GM19239 (cell line): Measurements from ENCODE around the gene NTM.

ENCODE experiments used
- DNase-seq: peaks from one replicate; pipeline ENCODE4 v3.0.0; 2011; ENCODE audit warnings: low spot score; ENCODE audit not compliant: insufficient read length
- FAIRE-seq: peaks from 2 replicates; lab custom pipeline; 2011; peaks lifted over from hg19 to GRCh38; lab: Jason Lieb, UNC

NTM gene

DNA sequence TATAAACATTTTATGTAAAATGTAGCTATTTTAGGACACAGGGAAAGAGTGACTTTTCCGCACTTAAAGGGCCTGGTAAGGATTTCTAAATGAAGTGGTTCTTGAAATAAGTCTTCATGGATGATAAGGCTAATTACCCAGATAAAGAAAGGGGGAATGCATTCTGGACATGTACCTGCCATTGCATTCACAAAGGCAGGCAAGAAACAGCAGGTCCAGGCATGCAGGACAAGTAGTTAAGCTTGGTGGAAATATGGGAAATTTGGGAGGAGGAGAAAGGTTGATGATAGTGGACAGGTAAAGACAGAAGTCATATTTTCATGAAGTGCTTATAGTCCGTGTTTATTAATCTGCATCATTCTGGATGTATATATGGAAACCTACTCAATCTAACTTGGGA, 621.2 kb downstream of the NTM start:
- FAIRE-seq (no peak), DNase-seq (no peak)

DNA sequence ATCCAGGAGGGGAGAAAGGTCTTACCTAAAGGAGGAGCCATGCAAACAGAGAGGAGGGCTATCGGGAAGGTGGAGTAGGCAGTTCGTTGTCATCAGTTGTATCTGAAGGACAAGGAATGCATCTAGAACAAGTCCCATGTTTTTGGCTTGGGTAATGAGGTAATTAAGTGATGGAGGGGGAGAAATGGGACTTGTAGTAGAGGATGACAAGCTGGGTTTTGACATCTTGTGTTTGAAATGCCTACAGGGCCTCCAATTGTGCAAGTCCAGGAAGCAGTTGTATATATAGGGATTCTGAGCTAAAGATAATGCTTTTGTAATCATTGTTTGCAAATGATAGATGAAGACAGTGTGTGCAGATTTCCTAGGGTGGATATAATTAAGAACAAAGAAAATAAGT, 622.8 kb downstream of the NTM start:
- no peak for DNase-seq
- FAIRE-seq = no peak

DNA sequence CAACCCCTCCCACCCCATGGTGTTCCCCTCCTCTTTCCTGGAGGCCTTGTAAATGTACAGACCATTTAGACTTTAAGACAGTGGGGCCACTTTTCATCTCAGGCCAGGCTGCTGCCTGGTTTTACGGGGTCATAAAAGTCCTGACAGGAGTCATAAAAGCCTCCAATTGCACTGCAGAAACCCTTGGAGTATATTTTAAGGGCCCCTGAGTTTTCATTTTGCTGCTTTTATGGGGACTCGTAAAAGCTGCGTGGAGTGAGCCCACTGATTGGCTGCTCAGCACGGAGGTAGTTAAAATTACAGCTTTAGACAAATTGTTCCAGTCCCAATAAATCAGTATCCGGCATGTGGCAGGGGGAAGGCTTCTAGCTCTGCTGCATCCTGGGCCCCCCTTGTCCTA, 627.6 kb downstream of the NTM start:
- no peak for FAIRE-seq
- DNase-seq = no peak

DNA sequence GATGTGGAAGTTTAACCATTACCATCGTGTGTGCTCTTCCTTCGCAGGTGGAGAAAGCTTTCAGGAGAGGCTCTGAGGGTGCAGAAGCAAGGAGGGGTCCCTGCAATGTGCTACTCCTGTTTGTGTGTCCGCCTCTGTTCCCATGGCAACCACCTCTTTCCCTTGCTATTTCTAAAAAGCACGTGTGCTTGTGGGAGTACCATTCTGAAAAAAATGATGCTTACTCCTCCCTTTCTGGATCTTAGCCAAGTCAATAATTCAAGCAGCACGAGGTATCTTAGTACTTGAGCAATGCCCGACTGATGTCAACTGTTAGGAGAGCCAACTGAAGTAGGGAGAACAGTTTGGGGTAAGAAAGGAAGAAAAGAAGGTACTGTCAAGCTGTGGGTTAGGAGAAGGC, 628.7 kb downstream of the NTM start:
- no peak for FAIRE-seq
- DNase-seq = no peak

DNA sequence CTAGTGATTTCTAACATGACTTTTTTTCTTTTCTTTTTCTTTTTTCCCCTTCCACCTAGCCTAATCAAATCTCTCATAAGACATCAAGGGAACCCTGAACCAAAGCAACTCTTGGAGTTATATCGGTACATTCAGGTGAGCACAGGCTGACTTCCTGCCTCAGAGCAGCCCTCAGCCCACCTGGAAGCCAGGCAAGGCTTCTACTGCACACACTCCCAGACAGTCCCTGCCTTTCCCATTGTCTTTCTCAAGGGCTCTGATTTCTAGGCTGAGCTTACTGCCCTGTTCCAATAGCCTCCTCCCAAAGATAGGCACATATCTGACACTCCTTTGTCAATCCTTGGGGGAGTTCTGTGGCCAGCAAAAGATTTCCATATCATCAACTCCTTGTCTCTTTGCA, 629.5 kb downstream of the NTM start:
- FAIRE-seq (no peak), DNase-seq (no peak)

DNA sequence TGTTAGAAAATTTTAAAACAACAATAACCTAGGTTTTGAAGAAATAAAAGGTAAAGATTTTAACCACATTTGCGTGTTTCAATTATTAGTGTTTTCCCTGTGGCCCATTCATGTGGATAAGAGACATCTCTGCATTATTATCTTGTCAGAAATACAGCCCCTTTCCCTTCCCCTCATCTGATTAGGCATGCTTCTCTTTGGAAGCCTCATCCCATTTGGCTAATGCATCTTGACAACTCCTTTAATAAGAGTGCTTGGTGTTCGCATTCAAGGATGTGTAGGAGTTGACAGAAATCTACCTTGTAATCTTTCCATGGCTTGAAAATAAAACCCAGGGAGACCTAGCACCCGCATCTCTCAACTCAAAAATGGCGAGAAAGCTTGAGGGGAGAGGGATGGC, 635.5 kb downstream of the NTM start:
- DNase-seq = no peak
- no peak for FAIRE-seq

DNA sequence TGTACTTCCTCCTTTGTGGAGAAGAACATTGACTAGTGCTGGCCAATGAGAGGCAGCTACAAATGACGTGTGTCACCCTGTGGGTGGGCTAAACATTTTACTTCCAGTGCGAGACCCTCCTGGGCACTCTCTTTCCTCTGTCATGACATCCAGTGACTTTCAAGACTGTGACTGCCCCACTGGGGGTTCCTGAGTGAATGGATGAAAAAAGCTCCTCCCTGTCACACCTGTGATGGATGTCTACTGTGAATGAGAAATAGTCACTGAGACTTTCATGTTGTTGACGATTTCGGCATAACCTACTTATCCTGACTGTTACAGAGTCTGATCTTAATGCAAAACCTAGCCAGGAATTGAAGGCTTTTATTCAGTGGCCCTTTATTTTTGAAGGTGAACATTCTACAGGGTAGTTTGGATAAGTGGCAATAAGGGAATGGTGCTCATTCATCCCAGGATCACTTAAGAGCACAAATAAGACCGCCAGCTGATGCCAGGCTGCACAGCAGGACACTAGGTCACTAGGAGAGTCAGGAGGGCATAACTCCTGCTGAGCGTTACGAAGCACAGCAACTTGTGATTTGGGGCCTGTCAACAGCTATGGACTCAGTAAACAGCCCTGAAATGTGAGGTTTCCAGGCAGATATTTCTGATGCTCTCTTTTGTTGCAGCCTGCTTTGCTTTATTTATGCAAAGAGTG, 636.6 kb downstream of the NTM start:
- DNase-seq (no peak), FAIRE-seq (no peak)

DNA sequence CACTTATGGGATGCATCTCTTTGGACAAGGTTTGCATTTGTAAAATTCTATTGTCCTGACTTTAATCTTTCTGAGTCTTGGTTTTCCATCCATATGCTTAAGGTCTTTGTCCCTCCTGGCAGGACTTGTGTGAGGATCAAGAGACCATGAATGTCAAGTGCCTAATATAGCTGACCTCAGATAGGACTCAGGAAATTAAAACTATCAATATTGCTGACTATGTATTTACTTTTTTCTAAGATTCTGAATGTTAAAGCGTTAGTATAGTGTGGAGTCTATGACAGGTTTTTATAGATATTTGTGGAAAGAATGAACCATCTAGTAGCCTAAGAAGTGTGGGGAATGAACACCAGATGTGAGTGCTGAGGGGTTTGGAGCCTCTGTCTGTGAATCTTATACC, 637.8 kb downstream of the NTM start:
- DNase-seq (no peak), FAIRE-seq (no peak)

DNA sequence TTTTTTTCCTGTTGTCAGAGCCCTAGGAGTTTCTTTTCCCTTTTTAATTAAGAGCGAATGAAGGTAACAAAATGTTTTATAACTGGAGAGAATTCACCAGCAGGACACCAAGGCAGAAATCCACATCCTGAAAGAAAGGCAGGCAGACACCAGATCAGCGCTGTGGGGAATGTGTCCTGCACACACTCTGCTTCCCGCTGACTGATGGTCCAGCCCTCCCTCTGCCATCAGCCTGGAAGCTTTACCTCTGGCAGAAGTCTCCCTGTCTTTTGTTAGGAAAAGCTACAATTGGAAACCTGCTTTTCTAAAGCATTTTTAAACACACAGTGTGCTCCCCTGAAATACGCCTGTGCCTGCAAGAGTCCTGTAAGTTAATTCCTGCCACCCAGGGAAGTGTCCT, 638.5 kb downstream of the NTM start:
- no peak for DNase-seq
- no peak for FAIRE-seq

DNA sequence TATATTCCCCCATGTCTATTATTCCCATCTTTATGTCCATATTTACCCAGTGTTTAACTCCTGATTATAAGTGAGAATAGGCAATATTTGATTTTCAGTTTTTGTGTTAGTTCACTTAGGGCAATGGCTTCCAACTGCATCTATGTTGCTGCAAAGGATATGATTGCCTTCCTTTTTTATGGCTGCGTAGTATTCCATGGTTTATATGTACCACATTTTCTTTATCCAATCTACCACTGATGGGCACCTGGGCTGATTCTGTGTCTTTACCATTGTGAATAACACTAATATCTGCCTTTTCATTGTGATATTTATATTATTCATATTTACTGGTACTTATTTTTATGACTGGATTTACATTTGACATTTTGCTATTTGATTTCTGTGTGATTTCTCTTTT, 649.6 kb downstream of the NTM start:
- no peak for FAIRE-seq

DNA sequence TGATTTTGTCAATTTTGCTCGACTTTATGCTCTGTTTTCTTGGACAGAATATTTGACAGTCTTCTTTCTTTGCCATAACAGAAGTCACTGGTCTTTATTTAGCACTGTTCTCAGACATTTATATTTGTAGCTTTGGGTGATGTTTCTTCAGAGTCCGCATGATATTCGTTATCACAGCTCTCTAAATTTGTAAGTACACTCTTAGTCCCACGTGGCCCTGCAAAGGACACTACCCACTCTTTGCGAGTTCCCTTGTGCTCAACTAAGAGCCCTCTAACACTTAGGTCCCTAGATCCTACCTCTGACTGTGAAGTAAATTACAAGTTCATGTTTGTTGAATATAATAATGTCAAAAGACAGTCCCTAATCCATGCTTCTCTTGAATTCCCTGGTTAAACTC, 651.9 kb downstream of the NTM start:
- no peak for DNase-seq
- no peak for FAIRE-seq

More for the DNA sequence above, 649.6 kb downstream of the NTM start:
- no peak for DNase-seq

DNA sequence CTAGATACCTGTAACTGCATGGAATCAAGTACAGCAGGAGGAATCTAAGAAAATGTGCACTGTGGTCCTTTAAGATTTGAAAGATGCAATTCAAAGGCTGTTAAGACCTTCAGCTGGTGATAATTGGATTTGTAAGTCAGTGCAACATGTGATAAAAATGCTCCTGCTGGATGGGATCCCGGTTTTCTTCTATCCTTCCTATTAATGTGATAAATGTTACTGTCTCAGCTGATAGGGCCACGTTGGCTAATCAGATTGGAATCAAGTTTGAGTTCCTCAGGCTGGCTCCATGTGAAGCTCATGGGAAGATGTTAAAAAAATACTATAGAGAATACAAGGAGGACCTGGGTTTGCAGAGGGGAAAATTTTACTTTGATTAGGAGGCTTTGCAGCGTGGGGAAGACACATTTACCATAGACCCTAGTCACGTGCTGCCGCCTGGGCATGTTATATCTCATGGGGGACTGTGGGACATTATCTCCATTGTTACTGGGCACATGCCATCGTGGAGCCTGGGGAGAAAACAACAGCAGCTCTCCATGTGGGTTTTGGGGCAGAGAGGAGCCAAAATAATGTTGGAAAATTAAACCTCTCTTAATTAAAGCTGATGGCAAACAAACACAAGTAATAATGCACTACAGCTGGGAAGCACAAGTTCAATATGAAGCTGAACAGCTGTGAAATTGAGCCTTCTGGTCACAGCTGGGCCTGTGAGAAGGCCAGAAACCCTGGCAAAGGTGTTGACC, 652.5 kb downstream of the NTM start:
- DNase-seq = no peak
- no peak for FAIRE-seq

DNA sequence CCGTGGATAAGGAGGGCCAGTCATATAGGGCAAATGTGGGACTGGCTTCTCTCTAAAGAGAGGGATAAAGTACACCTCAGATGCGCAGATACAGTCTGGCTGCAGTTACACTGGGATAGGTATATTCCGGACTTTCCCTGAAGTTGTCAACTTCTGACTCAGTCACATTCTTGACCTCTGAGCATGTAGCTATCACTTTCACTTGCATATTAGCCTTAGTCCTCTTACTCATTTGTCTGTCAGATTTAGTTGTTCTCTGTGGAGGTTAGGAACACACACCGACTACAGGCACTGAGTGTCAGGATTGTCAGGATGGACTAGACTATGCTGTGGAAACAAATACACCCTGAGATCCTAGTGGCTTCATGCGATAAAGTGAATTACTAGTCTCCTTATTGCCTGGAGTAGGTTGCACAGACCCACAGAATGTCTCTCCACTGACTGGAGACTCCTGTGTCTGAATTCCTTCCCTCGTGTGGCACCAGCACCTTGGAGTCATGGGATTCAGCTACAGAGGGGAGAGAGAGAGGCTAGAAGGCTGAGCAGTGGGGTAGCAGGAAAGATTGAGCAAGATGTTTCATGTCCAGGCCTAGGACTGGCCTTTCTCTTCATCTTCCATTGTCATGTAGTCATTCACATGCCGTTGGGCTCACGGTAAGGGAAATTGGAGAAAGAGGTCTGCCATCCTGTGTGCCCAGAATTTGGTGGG, 654.3 kb downstream of the NTM start:
- FAIRE-seq = no peak
- DNase-seq = no peak

DNA sequence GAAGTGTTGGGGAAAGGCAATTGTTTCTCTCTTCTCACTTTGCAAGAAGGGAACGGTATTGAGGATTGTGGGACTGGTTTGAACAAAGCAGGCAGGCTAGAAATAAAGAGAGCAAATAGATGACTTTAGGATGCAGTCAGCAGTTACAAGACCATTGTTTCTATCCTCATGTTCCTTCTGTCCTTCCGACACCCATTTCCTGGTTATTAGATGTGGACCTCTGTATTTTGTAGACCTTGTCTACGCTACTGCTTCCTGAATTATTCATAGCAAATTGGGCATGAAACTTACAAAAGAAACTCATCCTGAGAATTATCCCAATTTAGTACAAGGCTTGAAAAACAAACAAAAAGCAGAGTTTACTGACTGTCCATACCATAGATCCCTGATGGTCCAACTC, 656.3 kb downstream of the NTM start:
- no peak for FAIRE-seq
- no peak for DNase-seq

DNA sequence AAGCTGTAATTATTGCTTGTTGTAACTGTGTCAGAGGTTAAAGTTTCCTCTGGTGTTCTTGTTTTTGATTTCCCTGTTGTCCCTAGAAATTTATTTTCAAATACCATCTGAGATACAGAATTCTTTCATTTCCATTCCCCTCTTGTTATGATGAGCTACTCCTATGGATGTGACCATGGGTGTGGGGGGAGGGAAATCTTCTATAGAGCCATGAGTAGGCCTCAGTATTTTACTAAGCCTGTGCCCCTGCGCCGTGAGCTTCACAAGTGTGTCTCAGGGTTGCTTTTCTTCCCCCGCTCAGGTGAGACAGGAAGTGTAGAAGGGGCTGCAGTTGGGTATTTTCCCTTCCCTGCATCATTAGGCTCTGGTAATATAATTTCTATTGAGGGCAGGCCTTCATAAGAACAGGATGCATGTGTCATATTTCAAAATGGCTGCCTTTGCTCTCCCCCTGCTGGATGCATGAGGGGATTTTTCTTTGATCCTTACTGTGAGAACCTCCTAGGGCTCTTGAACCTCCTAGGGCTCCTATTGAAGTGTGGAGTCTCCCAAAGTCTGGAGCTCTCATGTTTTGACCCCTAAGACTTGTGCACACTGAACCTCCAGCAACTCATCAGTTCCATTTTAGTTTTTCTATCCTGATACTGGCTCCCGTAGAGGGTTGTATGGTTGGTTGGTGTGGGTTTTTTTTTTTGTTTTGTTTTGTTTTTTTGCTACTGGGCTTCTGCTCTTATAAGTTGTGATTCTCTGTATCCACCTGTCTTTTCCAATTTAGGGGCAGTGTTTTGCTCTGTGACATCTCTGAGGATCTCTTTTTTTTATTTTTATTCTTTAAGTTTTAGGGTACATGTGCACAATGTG, 658.2 kb downstream of the NTM start:
- DNase-seq = no peak
- FAIRE-seq = peak; percentile 18

DNA sequence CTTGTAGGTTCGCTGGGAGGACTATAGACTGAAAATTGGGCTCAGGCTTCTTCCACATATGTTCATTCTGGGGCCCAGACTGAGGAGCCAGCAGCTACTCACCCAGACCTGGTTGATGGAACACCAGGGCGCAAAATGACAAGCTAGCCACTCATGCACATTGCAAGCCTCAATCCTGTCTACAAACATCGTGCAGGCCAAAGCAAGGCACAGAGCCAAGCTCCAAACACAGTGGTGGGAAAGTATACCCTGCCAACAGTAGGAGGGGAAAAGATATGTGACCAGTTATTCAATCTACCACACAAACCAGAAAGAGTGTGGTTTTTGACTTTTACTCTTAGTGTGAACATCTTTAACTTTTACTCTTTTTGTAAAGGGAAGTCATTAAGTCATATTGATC, 660.5 kb downstream of the NTM start:
- DNase-seq (no peak), FAIRE-seq (no peak)

DNA sequence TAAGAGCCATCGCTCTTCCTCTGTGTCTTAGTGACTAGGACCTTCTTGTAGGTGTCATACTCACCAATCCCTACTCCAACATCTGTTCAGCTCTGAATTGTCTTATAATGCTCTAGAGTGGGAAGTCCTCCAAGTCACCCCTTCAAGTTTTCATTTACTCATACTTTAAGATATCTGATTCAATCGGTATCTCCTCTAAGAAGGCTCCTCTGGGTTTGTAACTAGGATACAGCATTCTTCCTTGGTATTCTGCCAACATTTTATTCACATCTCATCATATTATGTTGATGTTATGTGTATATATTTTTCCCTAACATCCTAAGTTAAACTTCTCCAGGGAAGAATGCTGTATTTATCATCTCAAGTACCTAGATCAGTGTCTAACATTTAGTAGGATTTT, 662.1 kb downstream of the NTM start:
- FAIRE-seq = no peak
- no peak for DNase-seq

DNA sequence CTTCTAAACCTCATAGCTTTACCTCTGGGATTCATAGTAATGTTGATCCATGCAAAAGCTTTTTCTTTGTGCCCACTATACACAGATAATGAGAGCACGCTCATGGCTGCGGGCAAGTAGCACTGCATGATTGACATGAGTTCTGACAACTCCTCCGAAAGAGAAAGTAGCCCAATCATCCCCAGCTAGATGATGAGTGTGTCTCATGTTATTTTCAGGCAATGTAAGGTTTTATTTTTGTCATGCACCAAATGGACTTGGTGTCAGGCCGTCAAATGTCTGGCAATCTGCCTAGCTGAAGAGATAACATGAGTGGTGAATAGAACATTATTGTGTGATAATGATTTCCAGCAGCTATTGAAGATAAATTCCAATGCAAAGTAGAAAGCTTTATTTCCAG, 662.6 kb downstream of the NTM start:
- DNase-seq (no peak), FAIRE-seq (no peak)

DNA sequence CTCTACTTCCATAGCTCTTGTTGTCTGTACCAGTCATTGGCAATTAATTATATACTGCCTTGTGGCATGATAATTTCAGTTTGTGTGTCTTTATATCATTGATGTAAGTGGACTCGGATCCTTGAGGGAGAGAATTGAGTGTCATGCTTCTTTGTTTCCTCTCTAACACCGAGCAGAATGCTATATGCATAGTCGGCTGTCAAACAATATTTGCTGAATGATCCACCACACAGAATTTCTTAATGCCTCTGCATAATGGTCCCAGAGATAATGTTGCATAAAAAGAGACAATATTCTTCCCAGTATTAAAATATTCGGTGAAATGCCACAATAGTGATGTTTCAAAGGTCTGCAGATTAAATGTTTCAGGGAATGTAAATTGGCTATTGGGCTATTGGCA, 664.8 kb downstream of the NTM start:
- peak; percentile 33 for FAIRE-seq

DNA sequence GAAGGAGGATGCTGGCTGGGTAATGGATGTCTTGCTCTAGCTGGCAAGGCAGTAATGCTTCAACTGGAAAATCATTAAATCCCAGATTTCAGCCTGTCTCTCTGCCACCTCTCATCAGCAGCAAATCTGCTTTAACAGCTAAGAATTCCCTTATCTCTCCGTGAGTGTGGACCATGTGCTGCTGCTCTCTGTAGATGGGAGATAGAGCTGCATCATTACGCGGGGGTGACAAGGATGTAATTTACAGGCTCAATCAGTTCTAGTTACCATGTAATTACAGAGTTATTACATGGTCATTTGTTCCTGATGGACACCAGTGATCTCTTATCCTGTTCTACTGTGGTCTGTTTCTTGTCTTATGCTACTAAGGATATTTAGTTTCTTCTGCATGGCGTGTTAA, 665.4 kb downstream of the NTM start:
- no peak for FAIRE-seq
- no peak for DNase-seq

More for the DNA sequence above, 664.8 kb downstream of the NTM start:
- no peak for DNase-seq

DNA sequence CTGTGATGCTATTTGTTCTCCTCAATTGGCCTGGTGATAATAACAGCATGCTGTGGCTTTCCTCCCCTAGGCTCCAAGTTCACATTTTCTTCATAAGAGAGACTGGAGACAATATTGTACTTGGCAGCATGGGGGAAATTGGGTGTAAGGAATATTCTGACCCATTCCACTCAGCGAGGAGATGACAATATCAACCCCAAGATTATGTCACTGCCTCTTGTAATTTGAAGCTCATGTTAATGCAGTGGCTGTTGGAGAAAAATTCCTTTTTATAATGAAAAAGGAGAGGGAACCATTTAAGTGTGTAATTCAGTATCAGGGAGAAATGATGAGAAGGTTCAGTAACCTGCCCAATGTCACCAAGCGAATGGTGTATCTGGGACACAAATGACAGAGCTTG, 665.8 kb downstream of the NTM start:
- DNase-seq (no peak), FAIRE-seq (no peak)
